ENCODE data around the gene GID8.
A peak's percentile ranks its signal among the peaks of the same experiment; 100 is the strongest.

The GID8 gene

GRCh38 chr20:62976886-62977285 is 38.9 kb downstream of the GID8 start:
- Histone ChIP-seq H3K4me1 (ENCODE audit: low read depth, poor library complexity, severe bottlenecking) (peaks cover 13% of the 10 kb centered on the region), H3K9ac (no peak overlapping the region), H3K79me2 (ENCODE audit: insufficient read depth, low read depth) (no peaks in the 10 kb centered on the region), H3K27ac (no peak overlapping the region), H3K27me3 (ENCODE audit: insufficient read depth, low read depth) (peaks cover 95% of the 10 kb centered on the region), H3K4me3 (IDR thresholded peaks at IDR 0.05; ENCODE audit: insufficient read depth, low read depth, low read length) (no peak overlapping the region), H3K4me2 (peak overlapping the region; percentile 36; the same call in 1 of the 2 replicates), H4K20me1 (ENCODE audit: insufficient read depth) (no peaks in the 10 kb centered on the region), H2AFZ (ENCODE audit: low read depth) (no peak overlapping the region), H3K36me3 (ENCODE audit: insufficient read depth) (no peaks in the 10 kb centered on the region)
- TF ChIP-seq CTCF (conservative IDR thresholded peaks at IDR 0.05; ENCODE audit: low read depth, low read length), result no peak

- no peaks in the 10 kb centered on the region for H3K36me3 ChIP-seq (ENCODE audit: insufficient read depth)
- no peak overlapping the region for H3K27ac ChIP-seq
- peak overlapping the region; percentile 36; the same call in 1 of the 2 replicates for H3K4me2 ChIP-seq
- no peak for TF ChIP-seq CTCF (conservative IDR thresholded peaks at IDR 0.05; ENCODE audit: low read depth, low read length)
- H3K9ac ChIP-seq, result no peak overlapping the region
- H4K20me1 ChIP-seq (ENCODE audit: insufficient read depth), result no peaks in the 10 kb centered on the region
- peaks cover 97% of the 10 kb centered on the region for H3K27me3 ChIP-seq (ENCODE audit: insufficient read depth, low read depth)
- H3K79me2 ChIP-seq (ENCODE audit: insufficient read depth, low read depth), result no peaks in the 10 kb centered on the region
- H2AFZ ChIP-seq (ENCODE audit: low read depth), result no peak overlapping the region; the same call in 1 of the 2 replicates
- peaks cover 13% of the 10 kb centered on the region for H3K4me1 ChIP-seq (ENCODE audit: low read depth, poor library complexity, severe bottlenecking)
- no peak overlapping the region for H3K4me3 ChIP-seq (IDR thresholded peaks at IDR 0.05; ENCODE audit: insufficient read depth, low read depth, low read length)
These were observed 39.9 kb downstream of the GID8 start for GRCh38 chr20:62977613-62978560.

- TF ChIP-seq CTCF (conservative IDR thresholded peaks at IDR 0.05; ENCODE audit: low read depth, low read length), result no peak
- H3K27ac ChIP-seq, result no peak overlapping the region
- no peaks in the 10 kb centered on the region for H4K20me1 ChIP-seq (ENCODE audit: insufficient read depth)
- H3K4me2 ChIP-seq, result no peak overlapping the region
- H3K9ac ChIP-seq, result no peak overlapping the region
- no peaks in the 10 kb centered on the region for H3K36me3 ChIP-seq (ENCODE audit: insufficient read depth)
- no peak overlapping the region for H3K4me3 ChIP-seq (IDR thresholded peaks at IDR 0.05; ENCODE audit: insufficient read depth, low read depth, low read length)
- H2AFZ ChIP-seq (ENCODE audit: low read depth), result no peak overlapping the region
- peaks cover 13% of the 10 kb centered on the region for H3K4me1 ChIP-seq (ENCODE audit: low read depth, poor library complexity, severe bottlenecking)
- H3K79me2 ChIP-seq (ENCODE audit: insufficient read depth, low read depth), result no peaks in the 10 kb centered on the region
- peaks cover 95% of the 10 kb centered on the region for H3K27me3 ChIP-seq (ENCODE audit: insufficient read depth, low read depth)
These were observed 40.6 kb downstream of the GID8 start for GRCh38 chr20:62978561-62978943.

- Histone ChIP-seq H3K9ac (no peak overlapping the region), H4K20me1 (ENCODE audit: insufficient read depth) (no peaks in the 10 kb centered on the region), H3K4me2 (no peak overlapping the region), H3K4me3 (IDR thresholded peaks at IDR 0.05; ENCODE audit: insufficient read depth, low read depth, low read length) (no peak overlapping the region), H3K27ac (no peak overlapping the region), H3K27me3 (ENCODE audit: insufficient read depth, low read depth) (peaks cover 95% of the 10 kb centered on the region), H3K4me1 (ENCODE audit: low read depth, poor library complexity, severe bottlenecking) (peaks cover 13% of the 10 kb centered on the region), H3K79me2 (ENCODE audit: insufficient read depth, low read depth) (no peaks in the 10 kb centered on the region), H2AFZ (ENCODE audit: low read depth) (no peak overlapping the region), H3K36me3 (ENCODE audit: insufficient read depth) (no peaks in the 10 kb centered on the region)
- peak; percentile 15; the same call in 1 of the 2 replicates for TF ChIP-seq CTCF (conservative IDR thresholded peaks at IDR 0.05; ENCODE audit: low read depth, low read length)
These were observed 41.4 kb downstream of the GID8 start for GRCh38 chr20:62979310-62979709.
